ENCODE data around the gene CCDC89.
"Not testable (repeated sequence)": the region's sequence is repeated elsewhere in the genome, so short reads cannot be mapped to it uniquely, and the experiment has no call there.

The CCDC89 gene

GRCh38 chr11:85685125-85685819 lies 723 bp downstream of the CCDC89 start:
- DNase-seq, result no peak

DNA sequence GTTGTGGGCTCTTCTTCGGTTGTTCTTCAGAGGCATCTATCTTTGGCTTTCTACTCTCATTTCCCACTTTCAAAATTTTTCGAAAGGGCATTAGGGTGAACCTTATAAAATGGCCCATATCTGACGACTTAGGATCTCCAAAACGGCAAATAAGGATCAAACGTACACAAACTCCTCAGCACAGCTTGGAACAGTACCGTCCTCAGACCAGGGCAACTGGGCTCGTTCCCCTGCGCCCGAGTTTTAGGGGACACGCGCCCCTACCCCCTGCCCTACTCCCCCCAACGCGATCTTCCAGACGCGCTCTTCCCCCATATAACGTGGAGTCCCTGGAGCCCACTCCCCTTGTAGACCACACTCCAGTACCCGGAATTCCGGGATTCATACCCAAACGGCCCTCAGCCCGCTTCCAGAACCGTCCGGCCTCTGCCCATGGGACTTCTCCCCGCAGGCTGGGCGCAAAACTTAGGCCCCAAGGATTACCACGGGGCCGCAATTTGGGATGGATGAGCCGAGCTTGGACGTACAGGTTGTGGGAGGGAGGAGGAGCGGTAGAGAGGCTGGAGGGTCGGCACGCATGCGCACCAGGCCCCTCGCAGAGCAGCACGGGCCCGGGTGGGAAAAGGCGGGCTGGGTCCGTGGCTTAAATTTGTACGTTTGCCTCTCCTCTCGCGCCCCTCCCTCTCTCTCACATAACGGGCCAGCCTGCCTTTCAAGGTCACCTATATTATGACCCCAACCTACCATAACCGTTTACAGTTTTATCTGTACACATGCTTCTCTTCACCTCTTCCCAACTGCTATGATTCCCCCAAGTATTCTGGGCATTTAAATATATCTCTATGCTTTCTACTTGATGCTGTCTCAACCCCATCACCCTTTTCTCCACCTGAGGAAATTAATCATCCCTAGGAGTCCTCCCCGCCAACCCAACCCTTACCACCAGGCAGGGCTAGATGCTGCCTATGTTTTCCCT lies 3.4 kb downstream of the CCDC89 start:
- DNase-seq, result peak; percentile 15

- no peak for DNase-seq
Observed at GRCh38 chr11:85680897-85681296, 5.1 kb downstream of the CCDC89 start.

GRCh38 chr11:85679576-85679975 lies 6.4 kb downstream of the CCDC89 start:
- no peak for DNase-seq

DNA sequence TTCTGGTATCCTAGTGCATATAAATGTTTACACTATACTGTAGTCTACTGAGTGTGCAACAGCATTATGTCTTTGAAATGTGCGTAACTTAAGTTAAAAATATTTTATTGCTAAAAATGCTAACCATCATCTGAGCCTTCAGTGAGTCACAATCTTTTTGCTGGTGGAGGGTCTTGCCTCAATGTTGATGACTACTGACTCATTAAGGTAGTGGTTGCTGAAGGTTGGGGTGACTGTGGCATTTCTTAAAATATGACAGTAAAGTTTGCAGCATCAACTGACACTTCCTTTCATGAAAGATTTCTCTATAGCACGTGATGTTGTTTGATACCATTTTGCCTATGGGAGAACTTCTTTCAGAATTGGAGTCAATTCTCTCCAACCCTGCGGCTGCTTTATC lies 12.6 kb downstream of the CCDC89 start:
- DNase-seq, result no peak

DNA sequence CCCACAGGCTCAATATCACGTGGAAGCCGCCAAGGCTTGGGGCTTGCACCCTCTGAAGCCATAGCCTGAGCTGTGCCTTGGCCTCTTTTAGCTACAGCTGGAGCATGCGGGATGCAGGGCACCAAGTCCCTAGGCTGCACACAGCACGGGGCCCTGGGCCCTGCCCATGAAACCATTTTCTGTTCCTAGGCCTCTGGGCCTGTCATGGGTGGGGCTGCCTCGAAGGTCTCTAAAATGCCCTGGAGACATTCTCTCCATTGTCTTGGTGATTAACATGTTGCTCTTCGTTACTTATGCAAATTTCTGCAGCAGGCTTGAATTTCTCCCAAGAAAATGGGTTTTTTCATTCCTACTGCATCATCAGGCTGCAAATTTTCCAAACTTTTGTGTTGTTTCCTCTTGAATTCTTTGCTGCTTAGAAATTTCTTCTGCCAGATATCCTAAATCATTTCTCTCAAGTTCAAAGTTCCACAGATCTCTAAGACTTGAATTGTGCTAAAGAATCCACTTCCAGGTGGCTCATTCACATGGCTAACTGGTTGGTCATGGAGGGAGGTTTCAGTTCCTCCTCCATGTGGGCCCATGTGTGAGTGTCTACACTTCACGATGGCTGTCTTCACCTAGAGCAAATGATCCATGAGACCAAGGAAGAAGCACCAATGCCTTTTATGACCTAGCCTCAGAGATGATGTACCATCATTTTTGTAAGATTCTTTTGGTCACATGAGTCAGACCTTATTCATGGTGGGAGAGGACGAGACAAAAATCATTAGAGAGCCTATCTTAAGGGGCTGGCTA lies 13.7 kb downstream of the CCDC89 start:
- peak; percentile 23 for DNase-seq

DNA sequence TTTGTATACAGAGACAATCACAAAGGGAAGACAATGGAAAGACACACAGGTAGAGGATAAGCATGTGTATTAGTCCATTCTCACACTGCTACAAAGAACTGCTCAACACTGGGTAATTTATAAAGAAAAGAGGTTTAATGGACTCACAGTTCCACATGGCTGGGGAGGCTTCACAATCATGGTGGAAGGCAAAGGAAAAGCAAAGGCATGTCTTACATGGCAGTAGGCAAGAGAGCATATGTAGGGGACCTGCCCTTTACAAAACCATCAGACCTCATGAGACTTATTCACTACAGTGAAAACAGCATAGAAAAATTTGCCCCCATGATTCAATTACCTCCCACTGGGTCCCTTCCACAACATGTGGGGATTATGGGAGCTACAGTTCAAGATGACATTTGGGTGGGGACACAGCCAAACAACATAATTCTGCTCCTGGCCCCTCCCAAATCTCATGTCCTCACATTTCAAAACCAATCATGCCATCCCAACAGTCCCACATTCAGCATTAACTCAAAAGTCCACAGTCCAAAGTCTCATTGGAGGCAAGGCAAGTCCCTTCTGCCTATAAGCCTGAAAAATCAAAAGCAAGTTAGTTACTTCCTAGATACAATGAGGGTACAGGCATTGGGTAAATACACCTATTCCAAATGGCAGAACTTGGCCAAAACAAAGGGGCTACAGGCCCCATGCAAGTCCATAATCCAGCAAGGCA lies 14.9 kb downstream of the CCDC89 start:
- not testable (repeated sequence) for DNase-seq

DNA sequence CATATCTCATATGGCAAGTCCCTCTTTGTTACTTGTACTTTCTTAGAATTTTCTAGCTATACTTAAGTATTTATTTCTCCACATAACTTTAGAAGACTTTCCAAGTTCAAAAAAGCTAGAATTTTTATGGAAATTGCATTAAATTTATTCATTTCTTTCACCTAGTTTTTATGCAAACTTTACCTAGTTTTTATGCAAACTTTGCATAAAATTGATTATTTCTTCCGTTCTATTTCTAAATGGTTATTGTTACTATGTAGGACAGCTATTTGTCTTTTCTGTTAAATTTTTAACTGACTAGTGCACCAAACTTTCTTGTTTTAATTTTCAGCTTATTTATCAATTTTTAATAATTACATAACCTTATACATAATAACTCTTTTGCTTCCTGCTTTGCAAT lies 17.8 kb downstream of the CCDC89 start:
- no peak for DNase-seq

GRCh38 chr11:85666687-85667086 lies 19.3 kb downstream of the CCDC89 start:
- DNase-seq, result no peak

DNA sequence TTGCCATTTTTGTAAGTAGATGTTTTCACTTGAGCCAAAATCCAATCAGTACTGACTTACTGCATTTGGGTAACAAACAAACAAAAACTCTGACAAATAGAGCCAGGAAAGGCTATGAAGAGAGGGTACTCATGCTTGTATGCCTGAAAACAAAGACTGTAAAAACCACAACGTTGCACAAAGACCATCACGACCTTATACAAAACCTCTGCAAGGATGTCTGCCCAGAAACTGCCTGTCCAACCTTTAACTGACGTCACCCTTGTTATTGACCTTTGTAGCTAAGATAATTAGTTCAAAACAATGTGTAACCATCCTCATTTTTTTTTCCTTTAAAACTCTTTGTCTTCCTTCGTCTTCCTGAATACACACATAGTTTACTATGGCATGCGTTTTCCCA lies 20.3 kb downstream of the CCDC89 start:
- DNase-seq, result no peak

DNA sequence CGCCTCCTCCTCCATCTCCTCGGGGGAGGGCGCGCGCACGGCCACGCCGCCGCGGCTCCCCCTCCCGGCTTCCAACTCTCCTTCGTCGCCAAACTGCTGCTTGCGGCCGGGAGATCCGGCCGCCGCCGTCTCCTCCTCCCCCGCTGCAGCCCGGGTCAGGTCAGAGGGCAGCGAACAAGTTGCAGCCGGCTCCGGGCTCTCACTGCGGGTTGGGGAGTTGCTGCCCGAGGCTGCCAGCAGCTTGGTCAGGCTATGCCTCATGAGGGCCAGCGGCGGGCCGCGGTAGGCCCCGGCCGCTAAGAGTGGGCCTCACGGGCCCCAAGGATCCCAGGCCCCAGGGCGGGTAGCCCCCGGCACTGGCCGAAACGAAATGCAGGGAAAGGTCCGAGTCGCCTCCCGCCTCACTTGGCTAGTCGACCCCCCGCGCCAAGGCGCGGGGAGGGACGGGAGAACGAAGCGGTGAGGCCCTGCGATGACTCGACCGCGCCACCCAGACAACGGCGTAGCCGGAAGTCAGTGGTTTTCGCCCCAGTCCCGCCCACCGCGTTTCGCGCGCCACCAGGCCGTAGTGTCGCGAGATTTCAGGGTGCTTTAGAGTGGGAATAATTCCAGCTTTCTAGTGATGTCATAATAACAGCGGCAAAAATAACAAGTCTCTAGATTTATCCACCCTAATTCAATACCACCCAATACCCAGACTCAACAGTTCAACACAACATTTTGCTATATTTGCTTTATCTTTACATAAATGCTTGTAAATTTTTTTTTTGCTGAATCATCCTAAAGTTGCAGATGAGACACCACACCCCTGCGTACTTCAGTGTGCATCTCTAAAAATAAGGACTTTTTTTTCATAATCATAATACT lies 21.1 kb downstream of the CCDC89 start, which contains the start of gene CREBZF:
Gene CREBZF (minus strand): TSS at position 515 of the 867 bp plus-strand sequence. CDS start 254 bp downstream, at position 261.
- peak; percentile 90 for DNase-seq

GRCh38 chr11:85663753-85664614 lies 22.0 kb downstream of the CCDC89 start:
- peak; percentile 70 for DNase-seq

DNA sequence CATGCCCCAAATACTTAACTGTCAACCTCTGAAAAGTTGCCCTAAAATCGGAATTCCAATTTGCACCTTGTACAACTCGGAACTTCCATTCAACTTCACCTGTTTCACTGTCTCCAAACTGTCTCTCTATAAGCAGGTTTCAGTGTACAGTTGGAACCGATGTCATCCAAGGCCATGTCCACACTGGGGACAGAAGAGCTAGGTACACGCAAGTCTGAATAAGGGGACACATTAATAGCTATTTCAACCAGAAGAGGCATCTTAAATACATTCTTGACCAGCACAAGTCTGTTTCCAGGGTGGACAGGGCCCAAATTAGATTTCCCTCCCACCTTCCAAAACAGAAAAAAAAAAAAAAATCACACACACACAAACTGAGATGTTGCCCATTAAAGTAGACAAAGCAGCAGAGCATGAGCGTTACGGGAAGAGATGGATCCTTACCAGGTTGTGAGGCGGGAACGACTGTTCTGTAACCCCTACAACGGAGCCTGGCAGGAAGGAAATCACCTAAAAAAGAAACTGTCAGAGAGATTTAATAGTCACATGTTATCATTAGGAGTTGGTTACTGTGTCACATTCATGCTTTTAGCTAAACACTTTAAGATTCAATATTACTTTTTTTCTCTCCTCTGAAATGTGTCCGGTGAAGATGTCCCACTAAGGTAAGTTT lies 22.8 kb downstream of the CCDC89 start:
- no peak for DNase-seq

DNA sequence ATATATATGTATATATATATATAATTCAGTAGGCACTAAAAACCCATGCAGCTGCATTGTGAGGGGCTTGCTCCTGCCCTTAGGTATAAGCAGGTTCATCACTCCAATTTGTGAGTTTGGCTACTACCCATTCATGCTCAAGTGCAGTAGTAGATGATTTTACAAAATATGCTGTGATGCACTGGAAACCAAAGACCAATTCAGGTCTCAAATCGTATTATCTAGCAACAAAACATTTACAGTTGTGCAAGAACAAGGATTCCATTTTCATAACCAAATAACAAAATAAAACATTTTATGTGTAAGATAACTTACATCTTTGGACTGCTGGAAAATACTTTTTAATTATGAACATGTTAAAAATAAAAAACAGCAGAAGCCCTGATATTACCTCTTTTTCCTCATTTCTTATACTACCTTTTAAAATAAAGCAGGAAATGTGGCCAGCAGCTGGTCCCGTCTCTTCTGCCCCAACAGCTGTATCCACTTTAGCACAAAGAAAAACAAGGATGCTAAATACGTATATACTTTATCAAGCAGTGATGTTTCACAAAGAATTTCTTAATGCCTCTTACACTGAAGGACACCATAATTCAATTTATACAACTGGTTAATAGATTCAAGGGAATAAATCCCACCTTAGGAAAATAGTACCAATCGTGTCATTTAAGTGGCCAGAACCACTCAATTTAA lies 23.9 kb downstream of the CCDC89 start:
- DNase-seq, result no peak

DNA sequence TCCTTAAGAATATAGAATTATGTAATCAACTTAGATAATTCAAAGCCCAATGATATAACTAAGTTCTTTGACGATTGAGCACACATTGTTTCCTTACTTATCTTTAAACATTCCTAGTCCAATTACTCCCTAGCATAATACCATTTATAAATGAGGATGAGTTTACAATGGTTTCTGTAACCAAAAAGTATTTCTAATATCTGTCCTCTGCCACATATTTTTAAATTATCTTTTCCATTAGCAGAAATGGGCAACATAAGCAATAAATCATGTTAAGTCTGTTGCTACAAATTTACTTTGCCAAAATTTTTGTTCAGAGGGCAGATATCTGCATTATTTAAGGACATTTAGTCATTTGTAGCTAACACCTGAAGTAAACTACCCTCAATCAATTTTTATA lies 27.8 kb downstream of the CCDC89 start:
- no peak for DNase-seq

GRCh38 chr11:85656777-85657176 lies 29.2 kb downstream of the CCDC89 start:
- no peak for DNase-seq

DNA sequence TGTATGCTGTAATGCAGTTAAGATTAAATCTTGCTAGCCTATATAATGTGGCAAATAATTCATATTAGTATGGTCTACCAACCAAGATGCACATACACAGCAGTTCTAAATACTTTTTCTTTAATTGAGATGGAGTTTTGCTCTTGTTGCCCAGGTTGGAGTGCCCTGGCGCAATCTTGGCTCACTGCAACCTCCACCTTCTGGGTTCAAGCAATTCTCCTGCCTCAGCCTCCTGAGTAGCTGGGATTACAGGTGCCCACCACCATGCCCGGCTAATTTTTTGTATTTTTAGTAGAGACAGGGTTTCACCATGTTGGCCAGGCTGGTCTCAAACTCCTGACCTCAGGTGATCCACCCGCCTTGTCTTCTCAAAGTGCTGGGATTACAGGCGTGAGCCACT lies 31.7 kb downstream of the CCDC89 start:
- DNase-seq, result not testable (repeated sequence)

DNA sequence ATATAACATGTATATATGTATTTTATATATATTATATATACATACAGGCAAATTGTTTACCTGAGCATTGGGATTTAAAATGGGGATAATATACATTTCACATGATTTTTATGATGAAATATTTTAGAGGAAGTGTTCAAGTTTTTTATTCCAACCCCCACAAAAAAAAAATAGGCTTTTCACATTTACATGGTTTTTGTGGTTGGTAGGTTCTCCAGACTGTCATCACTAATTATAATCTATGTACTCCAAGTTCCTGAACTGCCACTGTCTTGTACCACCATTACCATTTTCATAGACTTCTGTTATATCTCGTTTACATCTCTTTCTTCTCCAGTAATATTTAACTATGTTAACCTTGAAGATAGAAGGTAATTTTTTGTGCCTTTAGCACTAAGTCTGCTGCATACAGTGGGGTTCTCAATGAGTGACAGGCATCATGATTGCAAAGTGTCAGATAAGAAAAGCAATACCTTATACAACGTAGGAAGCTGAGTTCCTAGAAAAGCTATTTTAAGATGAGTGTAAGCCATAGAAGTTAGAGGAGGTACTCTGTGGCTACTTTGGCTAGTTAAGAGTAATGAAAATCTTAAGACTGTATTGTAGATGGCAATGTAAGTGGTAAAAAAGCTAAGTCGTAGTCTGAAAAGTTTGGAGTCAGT lies 33.1 kb downstream of the CCDC89 start:
- DNase-seq, result peak; percentile 71

GRCh38 chr11:85651118-85651517 lies 34.9 kb downstream of the CCDC89 start:
- no peak for DNase-seq
